CD4-positive, alpha-beta T cell treated with Interleukin-17A for 4 hours (primary cell): ENCODE data around the gene RANBP1.

ENCODE experiments used
- DNase-seq: peaks from one replicate; pipeline ENCODE4 v3.0.0-alpha.2; 2020; ENCODE audit warnings: mixed read lengths

The RANBP1 gene

DNA sequence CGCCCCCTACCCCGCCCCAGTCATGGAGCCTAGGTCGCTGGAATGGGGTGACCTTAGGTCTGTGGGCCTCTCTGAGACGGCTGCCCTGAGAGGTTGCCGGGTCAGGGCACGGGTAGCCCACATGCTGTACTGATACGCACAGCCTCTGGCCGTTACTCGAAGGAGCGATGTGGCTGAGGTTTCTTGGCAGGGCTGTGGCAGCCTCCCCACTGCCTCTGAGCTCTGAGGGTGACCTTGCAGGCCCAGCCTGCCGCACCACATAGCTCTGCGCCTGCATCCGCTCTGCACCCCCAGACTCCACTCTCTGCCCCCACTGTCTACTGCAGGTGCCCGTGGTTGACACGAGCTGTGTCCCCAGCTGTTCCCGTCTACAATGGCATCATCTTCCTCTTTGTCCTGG is 23.0 kb downstream of the RANBP1 start:
- DNase-seq, result no peak

DNA sequence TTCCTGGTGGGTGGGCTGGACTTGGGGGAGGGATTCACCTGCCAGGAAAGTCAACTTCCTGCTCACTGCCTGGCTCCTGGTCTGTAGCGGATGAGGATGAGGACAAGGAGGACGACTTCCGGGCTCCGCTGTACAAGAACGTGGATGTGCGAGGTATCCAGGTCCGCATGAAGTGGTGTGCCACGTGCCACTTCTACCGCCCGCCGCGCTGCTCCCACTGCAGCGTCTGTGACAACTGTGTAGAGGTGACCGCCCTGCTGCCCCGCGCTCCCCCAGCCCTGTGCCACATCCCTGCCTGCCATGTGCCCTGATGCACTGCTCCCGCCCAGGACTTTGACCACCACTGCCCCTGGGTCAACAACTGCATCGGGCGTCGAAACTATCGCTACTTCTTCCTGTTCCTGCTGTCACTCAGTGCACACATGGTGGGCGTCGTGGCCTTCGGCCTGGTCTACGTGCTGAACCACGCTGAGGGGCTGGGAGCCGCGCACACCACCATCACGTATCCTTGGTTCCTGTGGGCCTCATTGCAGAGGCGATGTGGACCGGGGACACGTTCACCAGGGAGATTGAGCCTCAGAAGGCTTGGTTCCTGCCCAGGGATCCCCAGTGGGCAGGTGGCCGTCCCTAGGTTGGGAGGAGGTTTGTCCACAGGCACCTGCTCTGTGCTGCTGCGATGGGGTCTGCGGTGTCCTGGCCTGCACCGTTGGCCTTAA is 23.6 kb downstream of the RANBP1 start:
- no peak for DNase-seq

DNA sequence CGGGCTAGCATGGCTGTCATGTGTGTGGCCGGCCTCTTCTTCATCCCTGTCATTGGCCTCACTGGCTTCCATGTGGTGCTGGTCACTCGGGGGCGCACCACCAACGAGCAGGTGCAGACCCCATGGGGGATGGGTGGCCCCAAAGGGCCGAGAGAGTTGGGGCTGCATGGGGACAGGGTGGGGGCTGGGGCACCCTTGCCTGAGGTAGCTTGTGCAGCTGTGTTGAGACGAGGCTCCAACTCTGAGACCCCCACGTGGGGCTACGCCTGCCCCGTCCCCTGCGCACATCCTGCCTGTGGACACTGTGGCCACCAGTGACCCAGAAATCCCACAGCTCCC is 24.2 kb downstream of the RANBP1 start:
- DNase-seq, result no peak

DNA sequence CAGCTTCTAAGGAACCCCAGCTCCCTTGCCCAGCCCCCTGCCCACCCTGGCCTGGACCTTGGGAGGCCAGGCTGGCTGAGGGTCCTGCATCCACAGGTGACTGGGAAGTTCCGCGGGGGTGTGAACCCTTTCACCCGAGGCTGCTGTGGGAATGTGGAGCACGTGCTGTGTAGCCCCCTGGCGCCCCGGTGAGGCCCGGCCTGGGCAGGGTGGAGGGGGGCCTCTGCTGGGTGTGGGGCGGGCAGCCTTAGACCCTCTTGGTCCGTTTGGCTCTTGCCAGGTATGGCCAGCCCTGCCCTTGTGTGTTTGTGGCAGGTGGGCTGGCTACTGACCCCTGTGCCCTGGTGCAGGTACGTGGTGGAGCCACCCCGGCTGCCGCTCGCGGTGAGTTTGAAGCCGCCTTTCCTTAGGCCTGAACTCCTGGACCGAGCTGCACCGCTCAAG is 24.6 kb downstream of the RANBP1 start:
- DNase-seq, result no peak

DNA sequence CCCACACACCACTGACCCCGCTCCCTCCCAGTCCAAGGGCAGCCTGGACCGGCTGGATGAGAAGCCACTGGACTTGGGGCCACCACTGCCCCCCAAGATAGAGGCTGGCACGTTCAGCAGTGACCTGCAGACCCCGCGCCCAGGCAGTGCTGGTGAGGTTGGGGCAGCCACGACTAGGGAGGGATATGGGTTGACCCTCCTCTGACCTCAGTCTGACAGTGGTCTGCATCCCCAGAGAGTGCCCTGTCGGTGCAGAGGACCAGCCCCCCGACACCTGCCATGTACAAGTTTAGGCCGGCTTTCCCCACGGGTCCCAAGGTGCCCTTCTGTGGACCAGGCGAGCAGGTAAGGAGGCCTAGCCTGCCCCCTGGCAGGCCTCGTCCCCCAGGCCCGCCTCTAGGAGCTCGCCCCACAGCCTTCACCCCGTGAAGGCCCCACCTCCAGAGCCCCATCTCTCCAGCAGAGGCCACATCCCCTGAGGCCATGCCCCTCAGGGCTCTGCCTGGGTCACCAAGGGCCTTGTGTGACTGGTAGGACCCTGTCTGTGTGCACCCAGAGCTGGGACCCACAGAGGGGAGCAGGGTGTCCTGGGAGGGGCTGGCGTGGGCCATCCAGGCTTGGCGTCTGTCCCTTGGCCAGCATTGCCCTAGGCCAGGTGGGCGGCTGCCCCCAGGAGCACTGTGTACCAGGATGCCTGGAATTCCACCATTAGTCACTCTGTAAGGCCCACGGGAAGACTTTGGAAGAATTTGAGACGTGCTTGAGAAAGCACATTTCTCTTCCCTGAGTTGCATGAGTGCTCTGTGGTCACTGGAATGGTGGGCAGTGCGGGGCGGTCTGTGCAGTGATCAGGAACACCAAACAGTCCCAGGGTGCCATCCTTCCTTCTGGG is 25.5 kb downstream of the RANBP1 start:
- no peak for DNase-seq

DNA sequence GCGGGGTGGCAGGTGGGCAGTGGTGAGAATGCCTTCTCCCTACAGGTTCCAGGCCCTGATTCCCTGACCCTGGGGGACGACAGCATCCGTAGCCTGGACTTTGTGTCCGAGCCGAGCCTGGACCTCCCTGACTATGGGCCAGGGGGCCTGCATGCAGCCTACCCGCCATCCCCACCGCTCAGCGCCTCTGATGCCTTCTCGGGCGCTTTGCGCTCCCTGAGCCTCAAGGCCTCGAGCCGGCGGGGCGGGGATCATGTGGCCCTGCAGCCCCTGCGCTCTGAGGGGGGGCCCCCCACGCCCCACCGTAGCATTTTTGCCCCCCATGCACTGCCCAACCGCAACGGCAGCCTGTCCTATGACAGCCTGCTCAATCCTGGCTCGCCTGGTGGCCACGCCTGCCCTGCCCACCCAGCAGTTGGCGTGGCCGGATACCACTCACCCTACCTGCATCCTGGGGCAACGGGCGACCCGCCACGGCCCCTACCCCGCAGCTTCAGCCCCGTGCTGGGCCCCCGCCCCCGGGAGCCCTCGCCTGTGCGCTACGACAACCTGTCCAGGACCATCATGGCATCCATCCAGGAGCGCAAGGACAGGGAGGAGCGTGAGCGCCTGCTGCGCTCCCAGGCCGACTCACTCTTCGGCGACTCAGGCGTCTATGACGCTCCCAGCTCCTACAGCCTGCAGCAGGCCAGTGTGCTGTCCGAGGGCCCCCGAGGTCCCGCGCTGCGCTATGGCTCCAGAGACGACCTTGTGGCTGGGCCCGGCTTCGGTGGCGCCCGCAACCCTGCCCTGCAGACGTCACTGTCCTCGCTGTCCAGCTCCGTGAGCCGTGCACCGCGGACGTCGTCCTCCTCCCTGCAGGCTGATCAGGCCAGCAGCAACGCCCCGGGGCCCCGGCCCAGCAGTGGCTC is 27.1 kb downstream of the RANBP1 start:
- DNase-seq, result no peak

DNA sequence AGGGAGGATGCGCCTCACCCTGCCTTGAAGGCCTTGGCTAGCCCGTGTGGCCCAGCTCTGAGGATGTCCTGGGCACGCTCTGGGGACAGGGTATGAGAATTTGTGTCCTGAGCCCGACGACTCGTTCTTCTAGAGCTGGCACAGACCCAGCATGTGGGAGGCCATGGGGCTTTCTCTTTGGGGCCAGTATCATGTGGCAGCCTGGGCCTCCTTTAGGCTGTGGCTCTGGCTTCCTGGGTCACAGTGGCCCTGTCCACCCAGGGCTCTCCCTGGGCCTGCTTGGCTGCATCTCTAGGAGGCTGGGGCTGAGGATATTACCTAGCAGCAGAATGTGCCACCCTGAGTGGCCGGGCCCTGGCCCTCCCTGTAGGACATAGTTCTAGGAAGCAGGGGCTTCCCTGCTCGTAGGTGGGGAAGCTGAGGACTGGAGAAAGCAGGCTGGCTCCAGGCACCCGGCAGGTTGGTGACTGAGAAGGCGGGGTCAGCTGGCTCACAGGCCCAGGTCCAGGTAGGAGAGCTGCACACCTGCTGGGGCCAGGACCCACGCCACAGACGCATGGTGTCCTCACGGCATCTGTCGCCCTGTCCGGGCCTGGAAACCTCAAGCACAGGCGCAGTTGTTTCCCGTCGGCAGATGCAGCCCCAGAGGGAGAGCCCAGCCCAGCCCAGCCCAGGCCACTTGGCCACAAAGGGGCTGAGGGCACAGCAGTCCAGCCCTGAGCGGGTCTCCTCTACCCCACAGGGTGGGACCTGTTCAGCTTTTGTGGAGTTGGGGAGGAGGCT is 28.2 kb downstream of the RANBP1 start:
- no peak for DNase-seq

DNA sequence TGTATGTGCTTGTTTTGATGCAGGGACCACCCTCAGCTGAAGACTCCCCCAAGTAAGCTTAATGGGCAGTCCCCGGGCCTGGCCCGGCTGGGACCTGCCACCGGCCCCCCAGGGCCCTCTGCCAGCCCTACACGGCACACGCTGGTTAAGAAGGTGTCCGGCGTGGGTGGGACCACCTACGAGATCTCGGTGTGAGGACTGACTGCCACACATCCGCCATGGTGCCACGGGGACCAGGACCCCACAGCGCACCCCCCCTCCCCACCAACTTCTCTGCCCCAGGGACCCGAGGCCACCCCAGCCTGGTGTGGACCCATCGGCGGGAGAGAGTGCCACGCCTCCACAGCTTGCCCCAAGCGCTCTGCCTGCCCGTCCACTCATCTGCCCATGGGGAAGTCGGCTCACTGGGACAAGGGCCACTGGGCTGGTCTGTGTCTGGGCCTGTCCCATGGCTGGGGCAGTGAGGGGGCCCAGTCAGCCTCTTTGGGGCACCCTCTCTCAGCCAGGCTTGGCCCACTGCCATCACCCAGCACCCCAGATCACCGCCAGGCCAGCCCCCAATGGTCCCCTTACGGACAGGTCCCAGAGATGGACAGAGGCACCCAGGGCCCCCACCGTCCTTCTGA is 29.4 kb downstream of the RANBP1 start:
- no peak for DNase-seq

- no peak for DNase-seq
Observed at GRCh38 chr22:20145832-20146223, 29.9 kb downstream of the RANBP1 start.

DNA sequence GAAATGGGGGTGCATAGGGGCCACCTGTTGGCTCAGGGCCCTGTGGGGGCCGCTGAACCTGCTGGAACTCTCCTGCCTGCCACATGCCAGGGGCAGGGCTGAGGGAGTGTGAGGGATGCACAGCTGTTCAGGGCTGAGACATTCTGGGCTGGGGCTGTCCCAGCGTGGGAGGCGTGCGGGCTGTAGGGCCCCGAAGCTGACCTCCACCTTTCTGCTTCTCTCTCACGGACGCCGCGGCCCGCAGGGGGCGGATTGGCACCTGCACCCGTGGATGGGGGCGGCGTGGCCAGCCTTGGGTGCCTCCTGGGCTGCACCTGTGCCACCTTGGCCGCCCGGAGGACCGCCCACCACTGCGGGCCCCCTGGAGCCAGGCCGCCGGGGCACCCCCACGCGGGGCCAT is 30.9 kb downstream of the RANBP1 start:
- no peak for DNase-seq

DNA sequence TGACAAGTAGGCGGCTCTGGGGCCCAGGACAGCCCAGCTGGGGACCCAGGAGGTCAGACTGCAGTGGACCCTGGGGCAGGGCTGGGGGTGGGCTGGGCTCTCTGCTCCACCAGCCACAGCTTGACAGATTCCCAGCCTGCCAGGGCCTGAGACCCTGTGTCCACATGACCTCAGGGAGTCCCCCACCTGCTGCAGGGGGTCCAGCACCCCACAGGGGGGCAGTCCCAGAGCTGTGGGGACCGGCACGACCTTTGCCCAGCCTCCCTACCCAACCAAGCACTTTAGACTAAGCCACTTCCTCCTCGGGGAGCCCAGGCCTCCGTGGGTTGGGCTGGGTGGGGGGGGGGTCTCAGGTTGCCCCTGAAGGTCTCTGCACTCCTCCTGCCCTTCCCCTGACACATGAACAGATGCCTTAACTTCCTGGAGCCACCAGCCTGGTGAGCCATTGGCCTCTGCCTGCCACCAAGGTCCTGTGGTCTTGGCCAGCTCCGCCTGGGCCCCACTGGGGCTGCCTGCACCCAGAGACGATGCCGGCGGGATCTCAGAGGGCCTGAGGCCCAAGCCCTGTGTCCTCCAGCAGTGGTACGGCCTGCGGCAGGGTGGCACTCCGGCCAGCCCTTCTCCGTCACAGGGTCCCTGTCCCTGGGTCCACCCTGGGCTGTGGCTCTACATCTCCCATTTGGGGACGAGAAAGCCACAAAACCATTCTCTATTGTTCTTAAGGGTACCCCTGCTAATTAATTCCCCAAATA is 31.5 kb downstream of the RANBP1 start:
- no peak for DNase-seq

DNA sequence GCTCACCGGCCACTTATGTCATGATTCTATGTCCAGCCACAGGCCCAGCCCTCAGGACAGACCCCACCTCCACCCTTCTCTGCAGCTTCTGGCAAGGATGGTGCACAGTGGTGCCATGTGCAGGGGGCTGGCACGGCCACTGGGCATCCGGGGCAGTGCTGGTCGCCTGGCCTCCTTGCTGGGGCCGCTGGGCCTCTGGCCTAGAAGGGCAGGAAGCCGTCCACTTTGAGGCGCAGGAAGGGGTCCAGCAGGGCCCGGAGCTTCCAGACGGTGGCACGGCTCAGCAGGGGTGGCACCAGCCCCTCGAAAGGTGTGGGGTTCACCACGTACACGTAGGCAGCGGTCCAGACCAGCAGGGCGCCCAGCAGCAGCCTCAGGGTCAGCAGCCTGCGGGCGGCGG is 32.5 kb downstream of the RANBP1 start:
- no peak for DNase-seq

GRCh38 chr22:20149257-20150250 is 33.6 kb downstream of the RANBP1 start:
- DNase-seq, result no peak

DNA sequence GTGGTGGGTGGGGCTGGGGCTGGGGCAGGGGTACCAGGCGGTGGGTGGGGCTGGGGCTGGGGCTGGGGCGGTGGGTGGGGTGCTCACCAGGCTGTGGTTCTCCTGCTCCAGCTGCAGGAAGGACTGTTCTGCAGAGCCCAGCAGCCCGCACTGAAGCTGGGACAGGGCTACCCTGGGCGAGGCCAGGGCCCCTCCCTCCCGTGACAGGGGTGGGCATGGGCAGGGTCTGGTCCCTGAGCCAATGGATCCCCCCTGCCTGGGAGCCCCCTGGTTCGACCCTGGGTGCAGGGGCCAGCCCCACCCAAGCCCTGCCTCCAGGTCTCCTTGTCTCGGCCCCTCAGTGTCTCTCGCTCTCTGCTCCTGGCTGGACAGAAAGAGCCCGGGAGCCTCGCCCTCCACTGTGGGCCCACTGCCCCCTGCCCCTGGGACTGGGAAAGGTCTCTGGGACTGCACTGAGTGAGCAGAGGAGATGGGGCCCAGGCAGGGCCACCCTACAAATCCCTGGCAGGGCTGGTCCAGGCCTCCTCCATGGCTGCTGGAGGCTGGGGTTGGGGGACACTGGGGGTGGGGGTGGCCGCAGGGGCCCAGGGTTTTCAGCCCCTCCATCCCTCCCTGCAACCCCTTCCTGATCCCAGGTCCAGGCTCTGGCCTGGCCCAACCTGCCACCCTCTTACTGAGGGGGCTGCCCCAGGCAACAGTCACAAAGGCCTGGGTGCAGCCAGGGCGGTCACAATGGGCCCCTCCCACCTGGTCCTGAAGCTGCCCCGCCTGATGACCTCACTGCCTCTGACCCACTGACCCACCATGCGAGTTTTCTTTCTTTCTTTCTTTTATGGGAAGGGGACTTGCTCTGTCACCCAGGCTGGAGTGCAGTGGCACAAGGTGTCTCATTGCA is 34.7 kb downstream of the RANBP1 start, which contains the start of gene CCDC188:
TSS of gene CCDC188 (minus strand) at position 675 of the 895 bp plus-strand sequence. CDS start at position 606, 69 bp downstream.
- no peak for DNase-seq

DNA sequence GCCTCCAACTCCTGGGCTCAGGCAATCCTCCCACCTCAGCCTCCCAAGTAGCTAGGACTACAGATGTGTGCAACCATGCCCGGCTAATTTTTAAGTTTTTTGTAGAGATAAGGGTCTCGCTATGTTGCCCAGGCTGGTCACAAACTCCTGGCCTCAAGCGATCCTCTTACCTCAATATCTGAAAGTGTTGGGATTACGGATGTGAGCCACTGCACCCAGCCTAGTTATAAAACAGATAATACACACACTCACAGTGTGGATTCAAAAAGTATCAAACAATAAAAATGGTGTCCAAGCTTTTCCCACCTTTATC is 35.3 kb downstream of the RANBP1 start:
- DNase-seq, result no peak

GRCh38 chr22:20152464-20152890 is 36.6 kb downstream of the RANBP1 start:
- DNase-seq, result no peak

- no peak for DNase-seq
Observed at GRCh38 chr22:20153945-20154344, 38.0 kb downstream of the RANBP1 start.

- DNase-seq, result no peak
Observed at GRCh38 chr22:20154602-20155187, 38.8 kb downstream of the RANBP1 start.
